GM15510 (cell line): ENCODE data around the gene SFTPA1.

Experiments
- POLR2A ChIP-seq: IDR thresholded peaks from 3 replicates; pipeline ENCODE4 v1.6.1; 2011; ENCODE audit warnings: borderline replicate concordance; ENCODE audit not compliant: insufficient read length; ENCODE audit errors: extremely low read depth

SFTPA1 gene

DNA sequence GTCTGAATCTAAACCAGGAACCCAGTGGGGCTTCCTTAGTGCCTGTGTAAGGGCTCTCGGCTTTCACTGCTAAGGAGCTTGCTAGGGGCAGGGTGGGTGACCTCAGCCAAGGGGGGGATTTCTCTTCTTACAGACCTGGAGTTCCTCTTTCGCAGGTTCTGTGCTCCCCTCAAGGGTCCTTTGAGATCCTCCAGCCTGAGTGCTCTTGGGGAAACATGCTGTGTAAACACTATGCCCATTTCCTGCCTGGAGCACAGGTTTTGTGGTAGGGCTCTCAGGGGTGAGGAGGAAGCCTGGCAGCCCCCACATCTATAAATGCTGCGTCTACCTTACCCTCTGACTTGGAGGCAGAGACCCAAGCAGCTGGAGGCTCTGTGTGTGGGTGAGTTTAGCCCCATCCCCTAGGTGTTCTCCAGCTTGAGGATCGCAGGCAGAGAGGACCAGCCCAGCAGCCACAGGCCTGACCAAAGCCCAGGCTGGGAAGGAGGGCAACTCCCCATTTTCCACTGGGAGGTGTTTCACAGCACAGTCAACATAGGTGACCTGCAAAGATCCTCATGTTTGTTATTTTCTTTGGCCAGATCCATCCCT, at the start of gene SFTPA1:
Gene SFTPA1, plus strand, starts transcription at position 339 of the 591 bp plus-strand sequence. CDS start 887 bp downstream, outside the sequence.
- no peak for TF ChIP-seq POLR2A

DNA sequence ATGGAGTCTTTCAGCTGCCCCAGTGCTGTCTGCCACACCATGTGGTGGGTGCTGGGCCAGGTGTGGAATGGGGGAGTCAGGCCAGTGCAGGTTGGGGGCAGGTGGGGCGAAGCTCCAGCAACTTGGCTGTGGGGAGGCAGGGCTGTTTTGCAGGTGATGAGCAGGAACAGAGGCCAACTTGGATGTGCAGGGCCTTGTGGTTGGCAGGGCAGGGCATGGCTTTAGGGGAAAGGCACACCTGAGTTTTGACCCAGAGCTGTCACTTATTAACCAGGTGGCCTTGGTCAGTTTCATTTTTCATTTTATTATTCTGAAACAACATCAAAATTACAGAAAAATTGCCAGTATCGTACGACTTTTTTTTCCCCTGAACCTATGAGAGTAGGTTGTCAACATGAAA, 49.5 kb upstream of the SFTPA1 start:
- TF ChIP-seq POLR2A, result no peak

GRCh38 chr10:79562135-79562756, 48.5 kb upstream of the SFTPA1 start:
- no peak for TF ChIP-seq POLR2A

- TF ChIP-seq POLR2A, result no peak
Observed at GRCh38 chr10:79563426-79563825, 47.3 kb upstream of the SFTPA1 start.

- TF ChIP-seq POLR2A, result no peak
Observed at GRCh38 chr10:79579361-79579760, 31.4 kb upstream of the SFTPA1 start.

GRCh38 chr10:79581044-79581443, 29.7 kb upstream of the SFTPA1 start:
- no peak for TF ChIP-seq POLR2A

DNA sequence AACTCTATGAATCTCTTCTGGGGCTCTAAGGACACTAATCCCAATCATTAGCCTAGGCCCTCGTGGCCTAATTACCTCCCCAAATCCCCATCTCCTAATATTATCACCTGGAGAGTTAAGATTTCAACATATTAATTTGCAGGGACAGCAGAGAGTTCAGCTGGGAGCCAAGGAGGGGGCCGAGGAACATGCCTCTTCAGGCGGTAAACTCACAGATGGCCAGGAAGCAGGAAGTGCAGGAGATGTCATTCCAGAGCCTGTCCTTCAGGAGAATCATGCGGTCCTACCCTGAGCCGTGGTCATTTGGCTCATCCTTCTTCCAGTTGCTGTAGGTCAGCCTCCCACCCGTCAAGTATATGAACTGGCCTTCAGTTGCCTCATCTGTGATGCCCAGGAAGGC, 28.6 kb upstream of the SFTPA1 start:
- TF ChIP-seq POLR2A, result no peak

GRCh38 chr10:79583488-79584024, 27.2 kb upstream of the SFTPA1 start:
- TF ChIP-seq POLR2A, result no peak

GRCh38 chr10:79585870-79586527, 24.7 kb upstream of the SFTPA1 start:
- TF ChIP-seq POLR2A, result no peak

DNA sequence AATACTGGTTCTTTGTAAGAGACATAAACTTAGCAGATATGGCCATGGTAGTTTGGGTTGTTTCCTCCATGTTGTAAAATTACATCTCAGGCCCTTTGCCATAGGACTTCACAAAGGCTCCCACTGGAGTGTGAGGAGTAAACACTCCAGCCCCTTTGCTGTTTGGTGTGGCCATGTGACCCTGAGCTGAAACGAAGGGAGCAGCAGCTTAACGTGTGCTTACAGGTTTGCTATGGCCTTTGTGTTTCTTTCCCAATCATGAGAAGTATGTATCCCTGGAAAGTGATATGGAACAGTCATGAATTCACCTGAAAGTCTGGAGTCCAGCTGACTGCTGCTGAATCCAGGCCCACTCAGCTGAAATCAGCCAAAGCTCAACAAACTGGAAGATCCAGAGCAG, 23.8 kb upstream of the SFTPA1 start:
- TF ChIP-seq POLR2A, result no peak

- TF ChIP-seq POLR2A, result no peak
Observed at GRCh38 chr10:79588800-79589199, 21.9 kb upstream of the SFTPA1 start.

DNA sequence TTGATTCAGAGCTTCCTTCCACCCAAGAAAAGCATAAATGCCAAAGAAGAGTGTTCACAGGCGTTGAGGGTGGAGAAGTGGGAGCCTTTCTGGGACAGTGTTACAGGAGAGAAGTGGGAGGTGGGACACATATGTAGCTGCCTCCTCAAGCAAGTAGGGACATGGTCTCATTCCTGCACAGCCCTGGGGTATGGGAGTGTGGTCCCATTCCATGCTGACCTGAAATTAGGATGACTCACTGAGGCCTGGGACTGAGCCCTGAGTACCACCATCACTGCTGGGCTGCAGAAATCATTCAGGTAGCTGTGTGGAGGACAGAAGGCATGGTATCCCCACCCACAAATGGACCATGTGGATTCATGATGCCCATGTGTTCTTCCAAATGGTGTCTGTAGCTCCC, 17.4 kb upstream of the SFTPA1 start:
- TF ChIP-seq POLR2A, result no peak

DNA sequence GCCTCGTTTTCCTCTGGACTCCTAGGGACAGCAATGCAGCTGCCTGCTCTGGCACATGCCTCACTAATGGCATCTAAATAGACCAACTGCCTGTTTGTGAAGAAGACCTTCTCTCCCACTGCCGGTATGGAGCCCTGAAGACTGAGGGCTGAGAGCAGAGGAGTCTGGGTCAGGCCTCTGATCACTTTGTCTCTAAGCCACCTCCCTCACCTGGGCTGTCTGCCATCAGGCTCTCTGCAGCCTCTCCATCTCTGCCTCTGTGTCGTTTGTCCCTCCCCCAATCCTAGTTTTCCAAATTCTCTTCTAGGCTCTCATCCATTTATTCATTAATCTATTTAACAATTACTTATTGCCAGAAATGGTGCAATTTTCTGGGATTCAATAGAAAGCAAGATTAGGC, 15.2 kb upstream of the SFTPA1 start:
- no peak for TF ChIP-seq POLR2A

- no peak for TF ChIP-seq POLR2A
Observed at GRCh38 chr10:79601939-79602338, 8.8 kb upstream of the SFTPA1 start.

DNA sequence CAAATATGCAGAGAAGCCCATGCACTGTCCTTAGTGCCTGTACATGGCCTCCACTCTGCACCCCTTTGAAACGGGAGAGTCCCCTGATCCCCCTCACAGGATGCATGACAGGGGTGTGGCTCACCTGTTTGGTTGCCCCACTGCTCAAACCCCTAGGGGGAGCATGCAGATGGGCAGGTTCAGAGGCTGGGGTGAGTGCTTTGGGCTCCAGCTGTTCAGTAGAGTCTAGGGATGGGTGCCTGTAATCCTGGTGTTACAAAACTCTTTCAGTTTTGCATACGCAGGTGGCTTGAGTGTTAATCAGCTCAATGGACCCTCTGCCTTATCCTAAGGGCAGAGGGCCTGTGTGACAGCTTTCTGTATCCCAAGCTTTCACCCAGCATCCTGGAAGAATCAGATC, 7.8 kb upstream of the SFTPA1 start:
- no peak for TF ChIP-seq POLR2A

DNA sequence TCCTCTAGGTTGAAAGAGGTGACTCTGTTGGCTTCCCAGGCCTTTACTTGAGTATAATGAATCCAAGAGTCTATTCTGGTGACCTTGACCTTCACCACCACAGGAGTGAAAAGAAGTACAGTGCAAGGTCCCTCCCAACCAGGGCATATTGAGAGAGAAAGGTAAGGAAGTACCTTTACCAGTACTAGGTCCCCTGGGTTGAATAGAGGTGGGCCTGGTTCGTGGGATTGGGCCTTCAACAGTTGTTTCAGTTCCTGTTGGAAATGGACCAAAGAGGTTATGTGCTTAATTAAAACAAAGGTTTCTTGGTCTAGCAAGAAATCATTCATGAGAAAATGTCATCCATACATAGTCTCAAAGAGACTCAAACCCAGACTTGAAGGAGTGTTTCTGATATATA, 6.4 kb upstream of the SFTPA1 start:
- TF ChIP-seq POLR2A, result no peak

GRCh38 chr10:79605308-79605707, 5.4 kb upstream of the SFTPA1 start:
- no peak for TF ChIP-seq POLR2A
